GM21786 (cell line): ENCODE data around the gene ALDH3A1.
"Not testable (repeated sequence)": the region's sequence is repeated elsewhere in the genome, so short reads cannot be mapped to it uniquely, and the experiment has no call there.

Experiments used
- ATAC-seq: cut with Tn5 transposase; IDR thresholded peaks from one replicate; pipeline ENCODE4 v1.9.1; 2021; ENCODE audit not compliant: unreplicated experiment

The ALDH3A1 gene

DNA sequence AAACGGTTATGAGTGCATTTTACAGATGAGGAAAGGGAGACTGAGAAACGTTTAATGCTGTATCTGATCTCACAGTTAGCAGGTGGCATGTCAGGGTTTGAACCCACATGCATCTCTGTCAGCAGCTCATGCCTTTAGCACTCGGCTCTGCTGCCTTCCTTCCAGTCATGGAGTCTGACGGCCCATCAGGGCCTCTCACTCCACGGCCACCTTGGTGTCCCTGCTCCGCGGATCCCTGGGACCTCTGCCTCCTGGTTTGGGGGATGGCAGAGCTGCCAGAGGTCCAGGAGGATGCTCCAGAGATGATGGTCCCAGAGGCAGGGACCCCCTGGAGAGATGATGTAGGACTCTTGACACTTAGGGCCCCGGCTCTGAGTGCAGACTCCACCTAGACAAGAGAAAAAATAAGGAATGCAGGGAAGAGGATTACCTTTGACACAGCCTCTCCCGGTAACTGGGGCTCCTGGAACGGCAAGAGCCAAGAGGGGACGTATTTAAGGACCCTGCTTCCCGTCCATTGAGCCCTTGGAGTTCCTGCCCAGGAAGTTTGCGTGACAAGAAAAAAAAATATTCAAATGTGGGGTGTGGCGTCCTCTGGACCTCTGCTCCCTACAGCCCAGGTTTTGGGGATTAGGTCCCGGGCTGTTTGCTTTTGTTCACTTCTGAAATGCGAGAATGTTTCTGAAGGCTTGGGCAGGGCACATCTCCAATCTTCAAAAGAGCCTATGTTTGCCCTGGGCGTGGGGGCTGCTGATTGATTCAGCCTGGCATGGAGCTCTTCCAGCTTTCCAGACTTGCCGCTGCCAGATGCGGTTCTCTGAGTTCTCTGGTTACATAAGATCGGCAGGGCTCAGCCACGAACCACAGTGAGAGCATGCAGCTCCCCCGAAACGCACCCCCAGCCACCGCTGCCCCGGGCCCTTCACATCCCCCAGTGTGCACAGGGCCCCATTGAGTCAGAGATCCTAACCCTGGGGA is at the start of gene ALDH3A1:
Gene ALDH3A1, minus strand, starts transcription at position 470 of the 978 bp plus-strand sequence. CDS start 3,169 bp downstream, outside the sequence.
- ATAC-seq, result no peak

DNA sequence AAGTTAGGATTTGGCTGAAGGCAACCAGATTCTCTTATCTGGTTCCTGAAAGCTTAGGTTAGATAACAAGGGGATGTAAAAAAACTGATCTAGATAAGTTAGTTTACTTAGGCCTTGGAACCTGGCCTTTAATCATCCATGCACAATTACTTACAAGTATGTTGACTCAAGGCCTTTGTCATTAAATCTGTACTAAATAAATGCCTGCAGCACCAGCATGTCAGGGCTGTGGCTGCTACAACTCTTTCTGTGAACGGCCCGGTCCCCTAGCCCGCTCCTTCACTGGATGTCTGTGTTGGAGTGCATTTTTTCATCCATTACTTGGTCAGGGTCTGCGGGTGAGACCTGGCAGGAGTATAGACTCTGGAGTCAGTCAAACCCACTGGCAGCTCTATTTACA is 48.4 kb upstream of the ALDH3A1 start:
- ATAC-seq, result no peak

DNA sequence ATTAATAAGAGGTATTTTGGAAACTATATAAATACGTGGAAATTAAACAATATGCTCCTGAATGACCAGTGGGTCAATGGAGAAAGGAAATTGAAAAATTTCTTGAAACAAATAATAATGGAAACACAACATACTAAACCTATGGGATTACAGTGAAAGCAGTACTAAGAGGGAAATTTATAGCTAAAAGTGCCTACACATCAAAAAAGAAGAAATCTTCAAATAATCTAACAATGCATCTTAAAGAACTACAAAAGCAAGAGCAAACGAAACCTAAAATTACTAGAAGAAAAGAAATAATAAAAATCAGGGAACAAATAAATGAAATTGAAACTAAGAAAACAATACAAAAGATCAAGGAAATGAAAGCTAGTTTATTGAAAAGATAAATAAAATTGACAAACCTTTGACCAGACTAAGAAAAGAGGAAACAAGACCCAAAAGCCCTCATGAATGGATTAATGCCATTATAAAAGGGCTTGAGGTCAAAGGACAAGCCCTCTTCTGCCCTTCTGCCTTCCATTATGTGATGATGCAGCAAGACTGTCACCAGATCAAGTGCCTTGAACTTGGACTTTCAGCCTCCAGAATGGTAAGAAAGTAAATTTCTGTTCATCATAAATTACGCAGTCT is 43.9 kb upstream of the ALDH3A1 start:
- no peak for ATAC-seq

DNA sequence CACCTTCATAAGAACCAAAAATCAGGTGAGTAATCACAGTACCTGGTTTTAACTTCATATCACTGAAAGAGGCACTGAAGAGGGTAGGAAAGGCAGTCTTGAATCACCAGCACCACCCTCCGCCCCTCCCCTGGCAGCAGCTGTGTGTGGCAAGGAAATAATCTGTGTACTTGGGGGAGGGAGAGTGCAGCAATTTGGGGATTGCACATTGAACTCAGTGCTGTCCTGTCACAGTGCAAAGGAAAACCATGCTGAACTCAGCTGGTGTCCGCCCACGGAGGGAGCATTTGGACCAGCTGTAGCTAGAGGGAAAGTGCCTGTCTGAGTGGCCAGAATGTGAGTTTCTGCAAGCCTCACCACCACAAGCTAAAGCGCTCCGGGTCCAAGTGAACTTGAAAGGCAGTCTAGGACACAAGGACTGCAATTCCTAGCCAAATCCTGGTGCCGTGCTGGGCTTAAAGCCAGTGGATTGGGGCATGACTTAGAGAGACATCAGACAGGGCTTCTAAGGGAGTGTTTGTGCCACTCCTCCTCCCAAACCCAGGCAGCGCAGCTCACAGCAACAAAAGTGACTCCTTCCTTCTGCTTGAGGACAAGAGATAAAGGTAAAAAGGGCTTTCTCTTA is 39.7 kb upstream of the ALDH3A1 start:
- no peak for ATAC-seq

DNA sequence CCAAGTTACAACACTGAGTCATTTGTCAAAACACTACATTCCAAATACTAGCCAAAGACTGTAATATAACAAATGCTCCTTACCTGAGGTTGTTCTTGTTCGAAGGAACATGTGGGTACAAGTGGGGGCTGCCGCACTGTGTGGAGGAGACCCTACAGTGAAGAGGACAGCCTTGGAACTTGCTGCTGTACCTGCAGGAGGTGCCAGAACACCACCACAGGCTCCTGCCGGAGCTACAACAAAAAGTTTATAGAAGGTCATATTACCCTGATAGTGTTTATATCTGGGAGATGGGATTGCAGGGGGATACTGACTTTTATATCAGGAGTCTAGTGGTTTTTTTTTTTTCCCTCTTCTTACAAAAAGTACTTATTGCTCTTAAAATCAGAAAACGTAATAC is 37.8 kb upstream of the ALDH3A1 start:
- no peak for ATAC-seq

DNA sequence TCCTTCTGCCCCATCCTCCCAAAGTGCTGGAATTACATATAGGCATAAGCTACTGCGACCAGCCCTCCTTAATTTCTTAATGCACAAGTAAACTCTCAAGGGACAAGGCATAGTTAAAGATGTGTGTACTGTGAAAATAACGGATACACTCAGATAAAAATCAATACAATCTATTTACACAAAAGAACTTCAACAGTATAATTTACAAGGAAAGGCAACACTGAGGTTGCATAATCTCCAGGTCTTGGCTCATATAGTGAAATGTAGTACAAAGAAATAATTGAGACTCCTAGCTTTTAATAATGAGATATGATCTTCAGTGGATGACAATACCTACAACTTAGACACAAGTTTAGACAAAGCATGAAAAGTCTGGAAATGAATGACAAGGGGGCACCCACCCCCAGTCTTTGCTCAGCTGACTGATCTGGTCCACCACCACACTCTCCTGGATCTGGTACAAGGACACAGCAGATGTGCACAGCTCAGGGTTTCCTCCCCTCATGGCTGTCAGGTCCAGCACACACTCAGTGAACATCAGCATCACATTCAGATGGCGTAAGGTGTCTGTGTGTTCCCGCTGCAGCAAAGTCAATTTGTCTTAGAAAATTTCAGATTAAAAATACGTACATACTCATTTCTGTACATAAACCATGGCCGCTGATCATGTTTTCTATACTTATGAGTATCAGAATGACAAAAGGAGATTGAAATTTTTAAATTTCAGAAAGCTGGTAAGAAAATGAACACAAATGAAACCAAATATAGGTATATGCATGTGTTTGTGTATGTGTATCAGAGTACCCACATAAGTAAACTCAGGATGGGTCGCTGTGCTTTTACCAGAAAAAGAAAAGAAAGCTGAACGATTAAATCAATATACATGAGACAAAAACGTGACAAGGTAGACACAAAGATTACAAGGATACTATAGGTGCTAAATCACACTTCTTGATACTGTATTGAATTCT is 33.7 kb upstream of the ALDH3A1 start:
- ATAC-seq, result no peak

DNA sequence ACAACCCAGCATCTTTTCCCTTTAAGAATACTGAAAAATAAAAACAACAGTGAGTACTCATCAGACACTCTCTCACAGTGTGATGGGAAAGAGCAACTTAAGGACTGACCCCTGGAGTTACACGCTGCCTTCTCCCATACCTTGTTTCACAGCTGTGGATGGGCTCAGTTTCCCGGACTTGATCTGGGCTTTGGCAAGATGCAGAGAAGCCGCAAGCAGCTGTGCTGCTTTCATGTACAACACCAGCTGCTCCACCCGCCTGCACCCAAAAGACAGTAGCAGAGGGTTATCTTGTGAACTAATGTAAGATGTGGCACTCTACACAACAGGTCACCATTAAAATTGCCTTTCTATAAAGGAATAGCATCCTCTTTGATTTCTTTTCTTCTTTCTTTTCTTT is 32.7 kb upstream of the ALDH3A1 start:
- no peak for ATAC-seq

DNA sequence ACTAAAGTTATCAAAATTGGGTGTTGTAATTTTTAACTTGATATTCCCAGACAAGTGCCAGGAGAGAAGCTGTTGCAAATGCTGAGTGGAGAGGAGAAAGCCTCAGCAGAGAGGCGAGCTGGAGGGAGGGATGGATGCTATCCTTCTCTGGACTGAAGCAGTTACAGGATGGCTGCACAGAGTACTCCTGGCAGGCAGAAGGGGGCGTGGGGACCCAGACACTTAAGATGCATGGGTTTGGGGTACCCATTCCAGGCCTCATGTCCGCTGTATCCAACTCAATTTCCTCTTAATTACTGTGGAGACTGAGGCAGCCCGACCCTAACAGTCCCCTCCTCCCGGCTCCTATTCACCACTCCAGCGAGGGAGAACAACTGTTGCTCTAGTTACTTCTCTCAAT is 25.4 kb upstream of the ALDH3A1 start:
- ATAC-seq, result no peak

DNA sequence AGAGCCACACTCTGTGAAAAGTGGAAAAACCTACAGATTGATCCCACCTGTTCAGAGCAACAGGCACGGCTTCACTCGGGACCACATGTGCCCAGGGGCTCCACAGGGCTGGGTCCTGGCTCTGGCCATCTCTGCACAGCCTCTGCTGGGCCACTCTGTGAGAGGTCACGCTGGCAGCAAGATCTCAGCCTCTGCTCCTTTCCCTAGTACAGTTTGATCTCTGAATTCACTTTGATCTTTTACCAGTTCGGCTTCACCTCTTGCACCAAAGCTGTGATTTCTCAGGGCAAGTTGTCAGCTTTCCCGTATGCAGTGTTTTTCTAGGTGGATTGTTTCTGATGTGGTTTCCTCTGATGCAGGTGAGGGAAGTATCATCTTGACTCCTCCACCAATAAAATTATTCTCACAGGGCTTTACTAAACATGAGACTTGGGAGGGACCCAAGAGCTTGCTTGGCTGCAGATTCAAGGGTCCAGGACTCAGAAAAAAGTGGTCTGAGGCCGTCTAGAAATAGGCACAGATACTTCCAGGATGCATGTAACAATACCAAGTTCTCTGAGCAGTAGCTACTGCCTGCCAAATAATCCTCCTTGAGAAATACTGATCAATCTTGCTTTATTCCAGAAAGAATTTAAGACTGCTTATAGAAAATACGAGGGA is 24.0 kb upstream of the ALDH3A1 start:
- no peak for ATAC-seq

DNA sequence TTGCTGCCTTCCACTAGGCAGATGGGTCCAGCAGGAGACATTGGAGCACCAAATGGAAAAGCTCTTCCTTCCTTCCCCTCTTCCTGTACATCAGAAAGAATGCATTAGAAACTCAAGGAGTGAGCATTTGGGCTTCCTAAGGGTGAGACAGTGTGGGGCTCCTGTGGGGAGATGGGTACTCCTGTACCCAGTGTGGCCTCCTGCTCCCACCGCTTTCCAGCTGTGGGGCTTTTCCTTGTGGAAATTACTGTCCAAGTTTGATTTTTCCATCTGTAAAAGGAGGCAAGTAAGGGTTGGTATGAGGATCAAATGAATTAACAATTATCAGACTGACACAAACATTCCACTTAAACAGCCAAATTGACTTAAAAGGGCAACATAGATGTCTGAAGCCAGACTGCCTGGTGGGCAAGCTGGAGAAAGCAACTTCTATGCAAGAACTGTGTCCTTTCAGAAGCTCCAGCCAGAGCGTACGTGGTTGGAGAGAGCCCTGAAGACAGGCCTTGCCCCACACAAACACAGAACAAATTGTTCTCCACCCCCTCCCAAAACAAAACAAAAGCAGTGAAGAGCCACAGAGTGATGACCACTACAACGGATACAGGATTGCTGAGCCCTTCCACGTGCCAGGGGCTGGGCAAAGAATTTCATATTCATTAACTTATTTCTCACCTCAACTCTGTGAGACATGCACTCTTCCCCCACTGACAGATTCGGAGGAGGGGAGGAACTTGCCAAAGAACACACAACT is 23.1 kb upstream of the ALDH3A1 start:
- ATAC-seq, result no peak

DNA sequence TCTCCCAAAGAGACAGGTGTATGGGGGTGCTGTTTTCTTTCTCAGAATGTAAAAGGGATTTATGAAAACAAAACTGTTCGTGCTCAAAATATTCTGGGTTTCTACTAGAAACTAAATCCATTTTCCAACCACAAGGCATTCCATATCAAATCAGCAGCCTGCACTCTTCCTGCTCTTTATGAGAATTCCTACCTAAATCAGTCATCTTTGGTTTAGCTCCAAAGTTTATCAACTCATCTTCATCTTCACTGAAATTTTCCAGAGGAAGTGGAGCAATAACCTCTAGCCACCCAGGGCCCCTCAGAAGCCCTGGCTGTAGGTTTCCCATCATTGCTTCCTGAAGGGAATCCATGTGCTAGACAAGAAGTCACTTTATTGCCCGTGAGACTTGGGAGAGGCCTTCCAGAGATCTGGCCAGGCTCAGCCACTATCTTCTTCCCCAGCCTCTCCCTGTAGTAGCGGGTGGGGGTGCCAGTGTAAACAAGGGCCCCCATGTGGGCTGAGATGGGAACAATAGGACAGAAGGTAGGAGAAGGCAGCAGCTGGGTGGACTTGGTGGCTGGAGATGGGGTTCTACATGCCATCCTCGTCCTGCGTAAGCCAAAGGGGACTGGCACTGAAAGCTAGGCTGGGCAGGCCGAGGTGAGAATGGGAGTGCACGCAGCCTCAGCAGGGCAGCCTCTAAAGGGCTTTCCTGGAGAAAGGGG is 22.0 kb upstream of the ALDH3A1 start:
- ATAC-seq, result no peak

DNA sequence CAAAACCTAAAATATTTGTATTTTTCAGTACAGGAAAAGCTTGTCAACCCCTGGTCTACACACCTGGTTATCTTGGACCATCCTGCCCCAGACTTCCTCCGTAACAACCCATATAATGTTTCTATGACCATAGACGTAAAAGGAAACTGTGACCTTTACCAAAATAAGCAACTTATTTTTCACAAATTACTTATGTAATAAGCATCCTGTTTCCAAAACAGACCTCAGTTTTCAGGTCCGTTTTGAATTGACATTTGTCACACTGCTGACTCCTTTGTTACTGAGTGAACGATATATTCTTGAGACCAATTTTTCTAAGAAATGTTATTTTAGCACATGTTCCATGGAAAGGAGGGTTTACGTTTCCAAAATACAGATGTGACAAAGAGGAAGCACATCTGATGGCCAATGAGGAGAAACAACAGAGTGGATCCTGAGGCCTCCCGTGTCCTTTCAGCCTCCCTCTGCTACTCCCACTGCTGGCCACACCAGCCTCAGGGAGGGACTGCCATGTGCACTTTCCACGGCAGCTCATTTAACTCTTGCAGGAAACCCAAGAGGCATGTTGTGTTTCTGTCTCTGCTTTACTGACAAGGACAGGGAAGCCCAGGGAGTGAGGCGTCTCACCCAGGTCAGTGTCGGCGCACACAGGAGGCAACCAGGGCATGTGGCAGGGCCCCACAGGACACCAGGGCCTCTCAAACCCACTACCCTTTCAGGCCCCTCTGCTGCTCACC is 20.1 kb upstream of the ALDH3A1 start:
- no peak for ATAC-seq

DNA sequence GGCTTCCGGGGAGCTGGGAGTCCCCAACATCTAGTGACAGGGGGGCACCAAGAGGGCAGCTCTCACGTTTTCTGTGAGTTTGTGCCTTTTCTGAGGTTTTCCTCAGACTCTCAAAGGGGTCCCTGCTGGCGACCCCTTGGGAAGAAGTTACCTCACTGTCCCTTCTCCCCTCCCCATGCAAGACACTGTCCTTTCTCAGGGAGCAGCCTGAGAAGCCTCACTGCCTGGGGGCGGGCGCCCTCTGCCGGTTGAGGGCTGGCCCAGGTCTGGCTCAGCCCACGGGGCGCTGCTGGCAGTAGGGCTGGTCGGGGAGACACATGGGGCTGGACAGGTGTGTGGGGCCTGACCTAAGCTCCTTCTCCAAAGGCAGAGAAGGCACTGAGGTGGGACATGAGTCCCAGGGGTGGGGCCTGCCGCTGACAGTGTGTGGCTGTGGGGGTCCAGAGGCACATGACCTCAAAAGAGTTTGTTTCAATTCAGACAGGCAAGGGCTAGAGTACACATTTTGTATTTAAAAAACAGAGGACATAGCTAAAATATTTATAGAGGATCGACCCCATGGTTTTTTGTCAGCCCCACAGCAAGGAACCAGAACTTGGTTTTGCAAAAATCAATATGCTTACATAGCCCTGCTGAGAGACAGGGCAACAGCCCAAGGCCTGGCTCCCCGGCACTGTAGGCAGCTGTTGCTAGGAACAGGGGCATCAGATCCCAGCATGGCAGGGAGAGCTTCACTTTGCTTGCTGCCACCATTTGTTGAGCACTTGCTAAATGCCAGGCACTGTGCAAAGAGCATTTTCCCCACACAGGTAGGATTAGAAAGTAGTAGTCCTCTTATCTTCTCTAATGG is 18.5 kb upstream of the ALDH3A1 start:
- ATAC-seq, result no peak

DNA sequence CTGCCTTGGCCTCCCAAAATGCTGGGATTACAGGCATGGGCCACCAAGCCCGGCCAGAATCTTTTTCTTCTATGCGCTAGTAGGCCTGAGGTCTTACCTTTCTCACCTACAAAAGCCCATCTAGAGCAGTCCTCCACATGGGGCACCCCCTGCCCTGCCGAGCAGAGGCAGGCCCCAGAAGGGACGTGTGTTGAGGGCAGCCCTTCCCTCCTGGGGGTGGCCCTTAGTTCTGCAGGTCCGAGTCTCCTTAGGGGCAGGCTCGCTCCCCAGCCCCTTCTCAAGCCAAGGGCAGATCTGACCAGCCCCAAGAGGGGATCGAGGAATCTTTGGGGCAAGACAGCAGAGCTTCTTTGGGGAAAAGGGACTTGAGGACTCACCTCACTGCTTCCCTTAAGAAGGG is 17.9 kb upstream of the ALDH3A1 start:
- no peak for ATAC-seq

DNA sequence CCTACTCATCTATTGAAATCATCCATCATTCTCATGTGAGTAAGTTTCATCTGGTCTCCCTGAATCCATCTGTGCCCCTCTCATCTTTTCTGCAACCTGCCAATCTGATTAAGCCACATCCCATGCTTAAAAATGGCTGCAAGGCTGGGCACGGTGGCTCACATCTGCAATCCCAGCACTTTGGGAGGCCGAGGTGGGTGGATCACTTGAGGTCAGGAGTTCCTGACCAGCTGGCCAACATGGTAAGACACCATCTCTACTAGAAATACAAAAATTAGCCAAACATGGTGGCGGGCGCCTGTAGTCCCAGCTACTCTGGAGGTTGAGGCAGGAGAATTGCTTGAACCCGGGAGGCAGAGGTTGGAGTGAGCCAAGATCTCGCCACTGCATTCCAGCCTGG is 15.9 kb upstream of the ALDH3A1 start:
- not testable (repeated sequence) for ATAC-seq

DNA sequence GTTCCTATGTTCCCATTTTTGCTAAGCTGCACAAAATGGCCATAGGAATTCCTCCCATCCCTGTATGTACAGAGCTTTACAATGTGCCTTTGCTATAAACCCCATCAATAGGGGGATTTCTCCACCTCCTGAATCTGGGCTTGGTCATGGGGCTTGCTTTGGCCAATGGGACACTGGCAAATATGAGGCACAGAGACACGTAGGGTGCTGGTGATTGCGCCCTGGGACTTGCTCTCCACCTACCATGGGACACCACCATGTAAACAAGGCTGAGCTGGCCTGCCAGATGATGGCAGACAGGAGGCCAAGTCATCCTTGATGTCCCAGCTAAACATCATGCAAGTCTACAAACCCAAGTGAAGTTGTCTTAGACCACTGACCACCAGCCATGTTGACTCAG is 15.3 kb upstream of the ALDH3A1 start:
- no peak for ATAC-seq

DNA sequence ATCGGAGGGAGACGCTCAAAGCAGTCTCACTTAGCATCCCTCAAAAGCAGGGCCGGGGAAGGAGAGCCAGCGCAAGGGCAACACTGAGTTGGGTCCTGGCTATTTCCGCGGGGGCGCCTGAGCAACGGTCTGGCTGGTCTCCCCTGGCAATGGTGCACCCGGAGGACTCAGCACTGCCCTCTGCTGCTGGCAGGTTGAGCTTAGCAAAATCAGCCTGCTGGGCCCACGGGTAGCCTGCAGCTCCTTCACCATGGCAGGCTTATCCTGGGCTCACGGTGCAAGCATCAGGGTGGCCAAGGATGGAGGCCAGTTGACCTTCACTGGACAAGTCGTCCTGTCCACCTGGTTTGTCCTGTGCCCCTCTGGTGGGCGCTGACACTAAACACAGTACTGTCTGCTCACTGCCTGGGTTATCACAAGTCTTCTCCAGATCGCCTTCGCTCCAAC is 14.4 kb upstream of the ALDH3A1 start:
- ATAC-seq, result no peak
